Daoy (cell line): ENCODE measurements around the gene MYEF2. TPM values are rescaled to one million over a fixed set of nuclear protein-coding genes. Genes with fewer than 3 reads are reported as not detected.

ENCODE experiments used
- DNase-seq: peaks from one replicate; pipeline ENCODE4 v3.0.0-alpha.2; 2015; ENCODE audit warnings: low read depth
- total RNA-seq: library from RNA; depleted of rRNA; stranded (reverse); fragments of >200 nt; shearing (Covaris generic); gene quantifications from 2 replicates; pipeline ENCODE4 v1.2.3, GENCODE V29; 2014; rRNA removed

Gene MYEF2
- total RNA-seq, 1 experiment from 2014 or later: 13.5 TPM

GRCh38 chr15:48086576-48086975 is 91.5 kb downstream of the MYEF2 start:
- peak; percentile 16 for DNase-seq

- DNase-seq: no peak
Measured at GRCh38 chr15:48086133-48086532, 92.0 kb downstream of the MYEF2 start.

- DNase-seq: no peak
Measured at GRCh38 chr15:48085591-48085930, 92.5 kb downstream of the MYEF2 start.

GRCh38 chr15:48084759-48085590 is 93.1 kb downstream of the MYEF2 start:
- DNase-seq: peak; percentile 21

Other genes with a start within 250 kb of the MYEF2 start
- gene SLC24A5, start 57.3 kb downstream of the MYEF2 start, total RNA-seq: not detected in 2 replicates
- not detected in 2 replicates for gene CTXN2, start 13.4 kb upstream of the MYEF2 start, total RNA-seq
- gene SLC12A1, start 28.0 kb upstream of the MYEF2 start, total RNA-seq: not detected in 2 replicates
- gene DUT, start 153.1 kb upstream of the MYEF2 start, total RNA-seq: 137 and 174 TPM in 2 replicates